Activated CD4-positive, alpha-beta T cell treated with anti-CD3 and anti-CD28 coated beads for 36 hours (primary cell): Measurements from ENCODE around the gene MICAL2. TPM values are rescaled to one million over a fixed set of nuclear protein-coding genes. Genes with fewer than 3 reads are reported as not detected.
A peak's percentile ranks its signal among the peaks of the same experiment; 100 is the strongest.

Experiments used
- ATAC-seq: fragments of 200-7000 bp; cut with Tn5 transposase; one replicate; pipeline ENCODE4 v1.10.0; 2021; ENCODE audit warnings: mild to moderate bottlenecking, moderate library complexity
- CTCF ChIA-PET: fragments of 350-600 bp; sonication (Branson Sonifier 250); formaldehyde crosslinking; loops from one replicate; lab custom pipeline; 2021; ENCODE audit warnings: antibody characterized with exemption; lab: Charles Lee
- POLR2A ChIA-PET: fragments of 350-600 bp; sonication (Branson Sonifier 250); formaldehyde crosslinking; loops from one replicate; lab custom pipeline; 2021; ENCODE audit warnings: antibody characterized with exemption, inconsistent platforms; lab: Charles Lee
- DNase-seq: peaks from one replicate; pipeline ENCODE4 v3.0.0-alpha.2; 2020
- H3K27ac Mint-ChIP-seq: one replicate; pipeline ENCODE4 v1.8.0; 2021; ENCODE audit warnings: mixed read lengths
- H3K27me3 Mint-ChIP-seq: one replicate; pipeline ENCODE4 v1.8.0; 2021; ENCODE audit warnings: mixed read lengths
- H3K36me3 Mint-ChIP-seq: one replicate; pipeline ENCODE4 v1.8.0; 2021; ENCODE audit warnings: low read depth, mixed read lengths
- H3K4me1 Mint-ChIP-seq: one replicate; pipeline ENCODE4 v1.8.0; 2021; ENCODE audit warnings: mixed read lengths
- H3K4me3 Mint-ChIP-seq: one replicate; pipeline ENCODE4 v1.8.0; 2021; ENCODE audit warnings: mild to moderate bottlenecking, moderate library complexity, mixed read lengths
- H3K9me3 Mint-ChIP-seq: one replicate; pipeline ENCODE4 v1.8.0; 2021; ENCODE audit warnings: low read depth, mixed read lengths
- intact Hi-C, 2 experiments: fragments of 100-400 bp; cut with DNase I in 1 of 2; cut with micrococcal nuclease in 1 of 2; formaldehyde crosslinking; loops; one replicate each; pipeline versions ENCODE4 v1.14.2 to v1.15.1; 2022 to 2024; cut with DNase I, micrococcal nuclease
- total RNA-seq, 2 experiments: library from RNA; stranded (reverse); gene quantifications; one replicate each; pipeline ENCODE4 v1.2.3, GENCODE V29; 2021

MICAL2 gene
- total RNA-seq, 2 experiments from 2014 or later = 186 to 207 TPM

DNA sequence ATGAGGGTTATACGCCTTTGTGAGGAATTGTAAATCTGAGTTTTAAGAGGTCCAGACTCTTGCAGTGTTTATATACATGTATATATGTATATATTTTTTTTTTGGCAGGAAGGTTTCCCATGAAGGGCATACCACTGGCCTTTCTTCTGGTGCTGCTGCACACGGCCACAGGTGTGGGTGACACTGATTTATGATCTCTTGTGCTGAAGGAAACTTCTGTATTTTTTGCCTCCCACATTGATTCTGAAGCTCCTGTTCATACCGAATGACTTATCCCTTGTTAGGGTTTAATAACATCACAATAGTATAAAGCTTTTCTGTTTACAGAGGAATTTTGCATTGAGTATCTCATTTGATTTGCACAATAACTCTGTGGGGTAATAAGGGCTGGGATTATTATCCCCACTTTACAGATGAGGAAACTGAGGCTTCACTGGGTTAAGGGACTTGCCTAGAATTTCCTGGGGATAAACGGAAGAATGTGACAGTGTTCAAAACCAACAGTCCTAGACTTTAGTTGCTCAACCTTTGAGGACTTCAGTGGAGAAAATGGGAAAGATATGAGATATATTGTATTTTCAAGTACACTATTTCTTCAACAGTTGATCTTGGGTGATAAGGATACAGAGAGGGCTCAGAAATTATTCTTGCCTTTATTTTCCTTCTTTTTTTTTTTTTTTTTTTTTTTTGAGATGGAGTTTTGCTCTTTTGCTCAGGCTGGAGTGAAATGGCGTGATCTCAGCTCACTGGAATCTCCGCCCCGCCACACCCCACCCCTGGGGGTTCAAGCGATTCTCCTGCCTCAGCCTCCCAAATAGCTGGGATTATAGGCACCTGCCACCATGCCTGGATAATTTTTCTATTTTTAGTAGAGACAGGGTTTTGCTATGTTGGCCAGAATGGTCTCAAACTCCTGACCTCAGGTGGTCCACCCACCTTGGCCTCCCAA, 70.1 kb downstream of the MICAL2 start:
- DNase-seq = no peak
- H3K36me3 Mint-ChIP-seq = peaks cover 34% of the 10 kb centered on the region
- peaks cover 45% of the 10 kb centered on the region for H3K4me1 Mint-ChIP-seq
- no peak overlapping the region for H3K27ac Mint-ChIP-seq
- no peak for ATAC-seq
- no peak overlapping the region for H3K4me3 Mint-ChIP-seq
- ChIA-PET POLR2A (interaction anchor here (0.6 kb wide), 2 partner anchors 14 to 130 kb away, joined by 3 to 12 read pairs; no protein-coding TSS in a partner anchor), CTCF (interaction anchor here (0.9 to 1.6 kb wide), 2 partner anchors 7 to 30 kb away, joined by 3 to 7 read pairs; no protein-coding TSS in a partner anchor)
- no peaks in the 10 kb centered on the region for H3K9me3 Mint-ChIP-seq
- no peaks in the 10 kb centered on the region for H3K27me3 Mint-ChIP-seq
- intact Hi-C loops = no loop called here

DNA sequence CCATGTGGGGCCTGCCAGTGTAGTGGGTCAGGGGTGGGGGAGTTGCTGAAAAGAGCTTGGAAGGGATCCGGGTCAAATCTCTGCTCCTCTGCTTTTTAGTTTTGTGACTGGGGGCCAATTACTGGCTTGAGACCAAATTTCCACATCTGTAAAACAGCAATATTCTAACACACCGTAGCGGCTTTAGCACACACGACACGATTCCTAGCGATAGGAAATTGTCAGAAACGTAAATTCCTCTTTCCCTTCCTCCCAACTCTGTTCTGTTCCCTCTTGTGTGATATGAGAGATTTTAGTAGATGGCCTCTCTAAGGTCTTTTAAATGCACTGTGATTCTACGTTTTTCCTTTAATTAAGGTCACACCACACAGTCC, 71.9 kb downstream of the MICAL2 start:
- POLR2A ChIA-PET = no interaction called here

DNA sequence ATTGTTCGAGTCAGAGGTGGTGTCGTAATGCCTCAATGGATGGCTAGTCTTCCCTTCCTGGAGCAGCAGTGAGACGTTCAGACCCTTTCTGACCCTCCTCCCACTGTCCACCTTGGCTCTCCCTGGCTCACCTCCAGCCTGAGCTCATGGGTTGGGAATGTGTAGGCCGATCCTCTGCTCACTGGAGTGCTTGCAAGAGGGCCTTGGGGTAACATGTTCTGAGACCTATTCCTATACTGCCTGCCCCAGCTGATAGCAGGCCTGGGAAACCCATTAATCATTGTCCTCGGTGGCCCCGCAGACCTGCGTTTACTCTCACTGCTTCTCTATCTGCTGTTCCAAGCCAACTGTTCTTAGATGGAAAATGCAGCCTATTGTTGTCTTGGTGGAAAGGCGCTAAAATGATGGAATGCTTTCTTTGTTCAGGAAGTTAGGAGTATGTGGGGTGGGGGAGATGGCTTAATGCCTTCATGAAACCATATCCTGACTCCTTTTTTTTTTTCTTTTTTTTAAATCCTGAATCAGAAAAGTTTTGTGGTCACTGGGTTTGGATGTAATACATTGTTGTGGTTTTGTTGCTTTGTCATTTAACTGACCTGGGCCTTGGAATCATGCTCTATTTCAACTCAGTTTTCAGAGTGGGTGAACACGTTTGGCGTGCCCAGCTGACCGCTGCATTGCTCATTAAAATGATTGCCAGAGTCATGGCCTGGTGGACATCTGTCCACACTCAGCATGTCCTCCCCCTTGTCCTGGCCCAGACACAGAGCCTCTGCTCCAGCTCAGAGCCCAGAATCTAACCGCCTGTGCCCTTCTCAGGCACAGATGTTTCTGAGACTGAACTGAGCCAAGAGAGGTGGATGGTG, 72.5 kb downstream of the MICAL2 start:
- POLR2A ChIA-PET = no interaction called here
- intact Hi-C loops = no loop called here
- Mint-ChIP-seq H3K4me3 (no peak overlapping the region), H3K4me1 (peaks cover 39% of the 10 kb centered on the region), H3K9me3 (no peaks in the 10 kb centered on the region), H3K27ac (no peak overlapping the region), H3K27me3 (no peaks in the 10 kb centered on the region), H3K36me3 (peaks cover 19% of the 10 kb centered on the region)
- no peak for DNase-seq
- CTCF ChIA-PET = no interaction called here
- ATAC-seq = no peak

More for the DNA sequence above, 71.9 kb downstream of the MICAL2 start:
- intact Hi-C loops = no loop called here
- H3K27me3 Mint-ChIP-seq = no peaks in the 10 kb centered on the region
- no peak for ATAC-seq
- peaks cover 24% of the 10 kb centered on the region for H3K36me3 Mint-ChIP-seq
- peaks cover 40% of the 10 kb centered on the region for H3K4me1 Mint-ChIP-seq
- no peak overlapping the region for H3K27ac Mint-ChIP-seq
- H3K9me3 Mint-ChIP-seq = no peaks in the 10 kb centered on the region
- no peak overlapping the region for H3K4me3 Mint-ChIP-seq
- CTCF ChIA-PET = interaction anchor here (1.6 kb wide), 1 partner anchor 31 kb away, joined by 3 read pairs; no protein-coding TSS in a partner anchor
- DNase-seq = no peak

DNA sequence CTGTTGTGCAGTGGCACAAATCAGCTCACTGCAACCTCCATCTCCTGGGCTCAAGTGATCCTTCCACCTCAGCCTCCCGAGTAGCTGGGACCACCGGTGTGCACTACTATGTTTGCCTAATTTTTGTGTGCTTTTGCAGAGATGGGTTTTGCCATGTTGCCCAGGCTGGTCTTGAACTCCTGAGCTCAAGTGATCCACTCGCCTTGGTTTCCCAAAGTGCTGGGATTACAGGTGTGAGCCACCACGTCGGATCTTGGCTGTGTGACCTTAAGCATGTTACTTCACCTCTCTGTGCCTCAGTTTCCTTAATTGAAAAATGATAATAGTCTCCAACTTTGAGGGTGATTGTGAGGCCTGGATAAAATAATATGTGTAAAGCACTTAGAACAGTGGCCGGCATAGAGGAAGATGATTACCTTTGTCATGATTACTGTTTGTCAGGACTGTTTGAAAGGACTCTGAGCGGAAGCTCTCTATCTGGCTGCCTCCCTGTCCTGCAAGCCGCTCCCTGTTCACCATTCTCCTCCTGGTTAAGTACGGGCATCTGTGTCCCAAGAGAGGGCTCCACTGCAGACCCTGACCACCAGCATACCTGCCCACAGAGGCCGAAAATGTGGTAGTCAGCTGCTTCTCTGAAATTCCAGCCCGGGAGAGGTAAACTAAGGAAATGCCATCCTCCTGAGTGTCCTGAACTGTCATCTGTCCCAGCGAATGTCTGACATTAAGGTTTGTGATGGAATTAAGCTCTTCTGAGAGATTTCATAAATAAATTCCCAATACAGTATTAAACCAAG, 73.6 kb downstream of the MICAL2 start:
- no peak for ATAC-seq
- POLR2A ChIA-PET = interaction anchor here (0.7 kb wide), 1 partner anchor 50 kb away, joined by 11 read pairs; no protein-coding TSS in a partner anchor
- H3K4me3 Mint-ChIP-seq = no peak overlapping the region

DNA sequence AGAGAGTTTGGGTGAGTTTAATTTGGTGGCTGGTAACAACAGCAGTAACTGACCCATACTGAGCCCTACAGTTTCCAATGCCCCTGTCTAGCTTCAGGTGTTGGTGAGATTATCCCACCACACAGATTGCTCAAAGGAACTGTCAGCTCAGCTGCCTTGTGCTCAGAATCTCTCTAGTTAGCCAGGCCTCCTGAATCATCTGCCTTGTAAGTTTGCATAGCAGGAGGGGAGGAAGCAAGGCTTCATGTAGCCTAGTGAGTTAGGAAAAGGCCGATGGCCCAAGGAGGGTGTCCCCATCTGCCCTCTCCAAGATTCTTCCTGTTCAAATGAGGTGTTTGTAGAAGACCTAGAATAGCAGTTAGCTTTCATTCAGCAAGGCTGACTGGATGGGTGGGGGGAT, 74.3 kb downstream of the MICAL2 start:
- peaks cover 6% of the 10 kb centered on the region for H3K36me3 Mint-ChIP-seq
- H3K27me3 Mint-ChIP-seq = no peaks in the 10 kb centered on the region
- H3K9me3 Mint-ChIP-seq = no peaks in the 10 kb centered on the region
- intact Hi-C loops = no loop called here
- ChIA-PET POLR2A (interaction anchor here (0.7 kb wide), 1 partner anchor 51 kb away, joined by 11 read pairs; no protein-coding TSS in a partner anchor), CTCF (no interaction called here)
- H3K27ac Mint-ChIP-seq = no peak overlapping the region
- DNase-seq = no peak
- H3K4me1 Mint-ChIP-seq = peaks cover 39% of the 10 kb centered on the region
- no peak for ATAC-seq
- H3K4me3 Mint-ChIP-seq = no peak overlapping the region

More for the DNA sequence above, 73.6 kb downstream of the MICAL2 start:
- intact Hi-C loops = no loop called here
- H3K9me3 Mint-ChIP-seq = no peaks in the 10 kb centered on the region
- H3K4me1 Mint-ChIP-seq = peaks cover 39% of the 10 kb centered on the region
- H3K36me3 Mint-ChIP-seq = peaks cover 10% of the 10 kb centered on the region
- no peak overlapping the region for H3K27ac Mint-ChIP-seq
- CTCF ChIA-PET = interaction anchor here (1.0 kb wide), 1 partner anchor 14 kb away, joined by 3 read pairs; no protein-coding TSS in a partner anchor
- no peaks in the 10 kb centered on the region for H3K27me3 Mint-ChIP-seq
- DNase-seq = no peak

DNA sequence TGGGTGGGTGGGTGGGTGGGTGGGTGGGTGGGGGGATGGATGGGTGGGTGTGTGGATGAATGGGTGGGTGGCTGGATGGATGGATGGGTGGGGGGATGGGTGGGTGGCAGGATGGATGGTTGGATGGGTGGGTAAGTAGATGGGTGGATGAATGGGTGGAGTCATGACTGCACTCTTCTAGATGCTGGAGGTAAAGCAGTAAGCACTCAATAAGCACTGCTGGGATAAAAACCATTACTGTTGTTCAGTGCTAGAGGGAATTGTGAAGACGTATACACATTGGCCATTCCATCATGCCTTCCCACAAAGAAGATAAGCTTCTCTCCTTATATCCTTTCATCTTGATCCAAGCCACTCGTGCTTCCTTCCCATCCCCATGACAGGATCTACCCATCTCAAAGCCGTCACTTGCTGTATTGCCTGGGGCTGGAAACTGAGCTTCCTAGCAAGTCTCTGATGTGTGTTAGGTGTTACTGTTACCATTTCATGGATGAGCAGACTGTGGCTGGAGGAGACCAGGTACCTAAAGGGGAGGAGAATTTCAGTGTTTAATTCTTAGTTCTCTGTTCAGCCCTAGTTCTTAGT, 74.8 kb downstream of the MICAL2 start:
- no peak for ATAC-seq
- H3K27ac Mint-ChIP-seq = peak overlapping the region; percentile 2
- H3K36me3 Mint-ChIP-seq = peaks cover 6% of the 10 kb centered on the region
- POLR2A ChIA-PET = no interaction called here
- H3K4me3 Mint-ChIP-seq = no peak overlapping the region
- CTCF ChIA-PET = no interaction called here
- H3K9me3 Mint-ChIP-seq = no peaks in the 10 kb centered on the region
- no peaks in the 10 kb centered on the region for H3K27me3 Mint-ChIP-seq
- DNase-seq = no peak
- H3K4me1 Mint-ChIP-seq = peaks cover 41% of the 10 kb centered on the region
- intact Hi-C loops = no loop called here

DNA sequence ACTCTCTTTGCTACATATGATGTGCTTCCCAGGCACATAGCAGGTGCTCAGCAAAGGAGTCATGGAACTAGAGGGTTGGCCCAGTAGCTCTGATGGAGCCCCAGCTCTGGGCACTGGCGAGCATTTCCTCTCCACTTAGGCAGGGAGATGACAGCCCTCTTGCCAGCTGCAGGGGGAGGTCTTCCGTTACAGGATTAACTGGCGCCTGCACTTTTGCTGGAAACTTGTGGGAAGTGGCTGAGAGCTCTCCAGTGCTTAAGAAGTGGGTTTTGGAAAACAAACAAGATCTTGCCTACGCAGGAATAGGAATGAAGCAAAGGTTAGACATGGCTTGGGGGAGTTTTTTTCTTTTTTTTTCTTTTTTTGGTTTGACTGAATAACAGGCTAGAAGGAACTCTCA, 75.5 kb downstream of the MICAL2 start:
- ChIA-PET CTCF (interaction anchor here (0.8 kb wide), 1 partner anchor 22 kb away, joined by 3 read pairs; no protein-coding TSS in a partner anchor), POLR2A (interaction anchor here (1.8 kb wide), 1 partner anchor 8 kb away, joined by 15 read pairs; no protein-coding TSS in a partner anchor)
- no peak for DNase-seq
- intact Hi-C loops = no loop called here
- Mint-ChIP-seq H3K36me3 (peaks cover 6% of the 10 kb centered on the region), H3K4me1 (peaks cover 47% of the 10 kb centered on the region), H3K4me3 (no peak overlapping the region), H3K9me3 (no peaks in the 10 kb centered on the region), H3K27ac (peak overlapping the region; percentile 43), H3K27me3 (no peaks in the 10 kb centered on the region)
- ATAC-seq = no peak

DNA sequence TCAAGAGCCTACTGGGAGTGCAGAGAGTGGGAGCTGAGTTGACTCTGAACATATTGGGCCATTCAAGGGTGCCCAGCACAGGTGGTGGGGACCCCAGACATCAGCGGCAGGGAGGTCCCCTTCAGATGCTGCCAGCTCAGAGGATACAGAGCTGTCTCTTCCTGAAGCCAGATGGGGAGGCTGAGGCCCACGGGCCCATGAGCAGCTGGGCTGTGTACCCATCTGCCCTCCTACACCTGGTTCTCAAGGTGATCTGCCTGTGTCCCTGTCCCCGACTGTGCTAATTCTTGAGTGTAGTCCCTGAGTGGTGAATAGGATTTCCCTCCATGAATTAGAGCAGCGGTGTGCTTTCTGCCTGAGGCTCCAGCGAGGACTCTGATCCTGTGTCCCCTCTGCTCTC, 76.3 kb downstream of the MICAL2 start:
- Mint-ChIP-seq H3K36me3 (peaks cover 6% of the 10 kb centered on the region), H3K27ac (peak overlapping the region; percentile 67), H3K4me1 (peaks cover 50% of the 10 kb centered on the region), H3K9me3 (no peaks in the 10 kb centered on the region), H3K27me3 (no peaks in the 10 kb centered on the region), H3K4me3 (no peak overlapping the region)
- POLR2A ChIA-PET = interaction anchor here (1.5 to 1.8 kb wide), 3 partner anchors 8 to 36 kb away, joined by 6 to 15 read pairs (median 8); no protein-coding TSS in a partner anchor
- intact Hi-C loops = no loop called here
- no peak for DNase-seq
- ATAC-seq = no peak
- CTCF ChIA-PET = interaction anchor here (0.6 to 1.5 kb wide), 5 partner anchors 14 to 94 kb away, joined by 3 to 4 read pairs (median 3); no protein-coding TSS in a partner anchor

DNA sequence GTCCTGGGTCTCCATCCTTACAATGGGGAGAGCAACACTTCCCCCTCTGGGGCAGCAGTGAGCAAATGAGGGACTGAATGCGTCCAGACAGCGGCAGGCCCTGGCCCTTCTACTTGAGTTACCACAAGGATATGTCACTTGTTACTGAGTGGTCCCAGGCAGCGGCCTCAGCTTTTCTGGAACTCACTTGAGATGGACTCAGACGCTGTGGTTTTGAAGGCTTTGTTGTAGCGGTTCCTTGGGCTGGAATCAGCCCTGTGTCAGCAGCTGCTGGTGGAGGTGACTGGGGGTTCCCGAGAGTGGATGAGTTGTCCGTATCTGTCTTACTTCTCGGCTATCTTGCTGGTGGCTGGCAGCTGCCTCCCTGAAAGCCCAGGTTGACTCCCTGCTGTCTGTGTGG, 77.0 kb downstream of the MICAL2 start:
- intact Hi-C loops = no loop called here
- peak; percentile 63 for ATAC-seq
- no peak overlapping the region for H3K4me3 Mint-ChIP-seq
- peaks cover 6% of the 10 kb centered on the region for H3K36me3 Mint-ChIP-seq
- H3K4me1 Mint-ChIP-seq = peaks cover 52% of the 10 kb centered on the region
- H3K27ac Mint-ChIP-seq = peak overlapping the region; percentile 67
- H3K9me3 Mint-ChIP-seq = no peaks in the 10 kb centered on the region
- ChIA-PET POLR2A (interaction anchor here (0.7 to 1.8 kb wide), 5 partner anchors 8 to 37 kb away, joined by 3 to 15 read pairs (median 6); no protein-coding TSS in a partner anchor), CTCF (interaction anchor here (0.6 to 1.5 kb wide), 8 partner anchors 8 to 95 kb away, joined by 3 to 7 read pairs (median 3); no protein-coding TSS in a partner anchor)
- peak; percentile 76 for DNase-seq
- H3K27me3 Mint-ChIP-seq = no peaks in the 10 kb centered on the region
